Suppressor macrophage treated with lipopolysaccharide for 1 hour (primary cell): Measurements from ENCODE around the gene ZBTB32.
A peak's percentile ranks its signal among the peaks of the same experiment; 100 is the strongest.
"Not testable (repeated sequence)": the region's sequence is repeated elsewhere in the genome, so short reads cannot be mapped to it uniquely, and the experiment has no call there.

ENCODE experiments used
- DNase-seq, 3 donors: peaks; one replicate each; pipeline ENCODE4 v3.0.0-alpha.2; 2020 to 2022

The ZBTB32 gene

GRCh38 chr19:35704218-35704617 is at the start of gene ZBTB32:
ZBTB32 (plus strand) TSS chr19:35704558; CDS start chr19:35714627, 10,069 bp downstream.
- DNase-seq, result peak; percentile 42 to 60 (median 52)

DNA sequence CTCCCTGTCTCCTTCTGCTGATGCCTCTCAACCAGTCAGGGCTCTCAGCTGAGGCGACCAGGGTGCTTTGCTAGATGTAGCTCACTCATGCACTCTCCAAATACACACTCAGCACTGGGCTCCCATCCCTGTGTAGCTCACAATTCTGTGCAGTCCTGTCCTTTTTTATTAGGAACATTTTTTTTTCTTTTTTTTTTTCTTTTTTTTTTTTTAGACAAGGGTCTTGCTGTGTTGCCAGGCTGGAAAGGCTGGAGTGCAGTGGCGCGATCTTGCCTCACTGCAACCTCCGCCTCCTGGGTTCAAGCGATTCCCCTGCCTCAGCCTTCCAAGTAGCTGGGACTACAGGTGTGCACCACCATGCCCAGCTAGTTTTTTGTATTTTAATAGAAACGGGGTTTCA is 49.5 kb upstream of the ZBTB32 start:
- not testable (repeated sequence) for DNase-seq

- DNase-seq, result no peak
These were observed 48.8 kb upstream of the ZBTB32 start for GRCh38 chr19:35655600-35655999.

GRCh38 chr19:35656700-35657099 is 47.7 kb upstream of the ZBTB32 start:
- no peak for DNase-seq

DNA sequence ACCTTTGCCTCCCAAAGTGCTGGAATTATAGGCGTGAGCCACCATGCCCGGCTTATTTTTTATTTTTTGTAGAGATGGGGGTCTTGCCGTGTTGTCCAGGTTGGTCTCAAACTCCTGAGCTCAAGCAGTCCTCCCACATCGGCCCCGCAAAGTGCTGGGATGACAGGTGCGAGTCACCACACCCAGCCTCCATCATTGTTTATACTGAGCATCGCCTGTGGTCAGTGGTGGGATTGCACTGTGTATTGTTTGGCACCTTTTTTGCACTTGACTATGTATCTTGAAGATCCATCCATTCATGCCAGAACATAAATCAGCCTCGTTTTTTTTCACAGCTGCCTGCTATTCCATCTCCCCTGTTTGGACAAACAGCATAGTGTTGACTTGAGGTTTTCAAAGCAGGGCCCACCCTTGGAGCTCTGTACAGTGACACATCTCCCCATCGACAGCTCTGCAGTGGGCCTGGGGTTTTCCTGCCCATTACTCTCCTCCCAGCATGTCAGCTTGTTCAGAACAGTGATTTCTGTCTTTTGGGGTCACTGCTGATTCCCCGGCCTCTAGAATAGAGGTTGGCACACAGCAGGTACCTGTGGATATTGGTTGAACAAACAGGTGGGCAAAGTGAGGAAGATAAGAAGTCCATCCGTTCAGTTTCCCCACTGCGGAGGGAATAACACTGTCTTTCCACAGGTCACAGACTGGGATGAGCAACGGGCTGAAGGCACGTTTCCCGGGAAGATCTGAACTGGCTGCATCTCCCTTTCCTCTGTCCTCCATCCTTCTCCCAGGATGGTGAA is 46.3 kb upstream of the ZBTB32 start:
- DNase-seq, result no peak

GRCh38 chr19:35661995-35662340 is 42.4 kb upstream of the ZBTB32 start:
- no peak for DNase-seq

GRCh38 chr19:35663981-35664380 is 40.4 kb upstream of the ZBTB32 start:
- no peak for DNase-seq

DNA sequence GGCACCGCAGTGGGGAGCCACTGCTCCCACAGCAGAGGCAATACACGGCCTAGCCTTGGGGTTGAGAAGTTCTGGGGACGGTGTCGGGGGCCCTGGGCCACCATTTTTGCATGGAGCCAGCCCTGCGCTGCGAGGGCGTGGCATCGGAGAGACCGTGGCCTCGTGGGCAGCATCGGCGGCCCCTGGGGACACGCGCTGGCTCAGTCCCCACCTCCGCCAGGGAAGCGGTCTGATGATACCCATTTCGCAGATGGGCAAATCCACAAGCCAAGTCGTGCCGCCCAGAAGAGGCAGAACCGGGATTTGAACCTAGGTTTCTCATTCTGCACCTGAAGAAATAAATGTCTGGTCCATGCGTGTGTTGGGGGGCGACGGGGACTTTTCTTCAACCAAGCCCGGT is 39.2 kb upstream of the ZBTB32 start:
- no peak for DNase-seq

- no peak for DNase-seq
These were observed 38.8 kb upstream of the ZBTB32 start for GRCh38 chr19:35665604-35666003.

DNA sequence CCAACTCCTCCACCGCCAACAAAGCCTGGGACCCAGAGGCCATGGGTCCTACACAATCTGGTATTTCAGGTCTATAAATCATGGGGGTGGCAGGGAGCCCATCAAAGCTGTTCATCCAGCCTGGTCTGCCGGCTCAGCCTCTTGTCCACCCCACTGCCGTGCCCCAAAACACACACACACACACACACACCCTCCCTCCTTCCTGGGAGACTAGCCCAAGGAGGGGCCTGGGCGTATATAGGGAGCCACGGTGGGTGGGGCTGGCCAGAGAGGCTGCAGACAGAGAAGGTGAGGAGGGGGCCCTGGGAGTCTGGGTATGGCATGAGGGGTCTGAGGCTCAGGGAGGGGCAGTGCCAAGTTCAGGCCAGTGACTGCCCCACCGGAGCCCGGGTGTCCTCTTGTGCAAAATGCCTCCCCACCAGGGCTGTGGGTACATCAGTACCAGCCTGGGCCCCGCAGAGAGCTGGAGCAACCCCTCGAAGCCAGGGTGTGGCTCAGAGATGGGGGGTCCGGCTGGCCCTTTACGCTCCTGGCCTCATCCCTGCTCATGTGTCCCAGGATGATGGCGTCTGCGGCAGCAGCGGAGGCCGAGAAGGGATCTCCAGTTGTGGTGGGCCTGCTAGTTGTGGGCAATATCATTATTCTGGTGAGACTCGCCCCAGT is 38.0 kb upstream of the ZBTB32 start, which contains the start of gene UPK1A:
TSS of gene UPK1A (plus strand) at position 267 of the 663 bp plus-strand sequence. CDS start at position 563, 296 bp downstream.
- no peak for DNase-seq

GRCh38 chr19:35669566-35669965 is 34.8 kb upstream of the ZBTB32 start:
- no peak for DNase-seq

DNA sequence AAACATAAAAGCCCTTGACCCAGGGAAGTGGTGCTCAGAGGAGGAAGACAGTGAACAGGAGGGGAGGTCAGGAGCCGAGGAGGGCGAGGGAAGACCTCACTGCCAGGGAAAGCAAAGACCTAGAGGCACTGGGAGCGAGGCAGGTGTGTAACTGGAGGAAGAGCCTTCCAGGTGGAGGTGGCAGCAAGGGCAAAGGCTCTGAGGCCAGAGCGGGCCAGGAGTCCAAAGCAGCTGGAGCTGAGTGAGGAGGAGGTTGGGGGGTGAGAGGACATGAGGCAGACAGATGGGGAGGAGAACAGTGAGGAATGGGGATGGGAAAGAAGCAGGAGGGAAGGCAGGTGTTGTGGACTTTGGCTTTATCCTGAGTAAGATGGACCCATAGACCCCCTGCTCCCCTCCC is 34.4 kb upstream of the ZBTB32 start:
- DNase-seq, result no peak

- no peak for DNase-seq
These were observed 33.7 kb upstream of the ZBTB32 start for GRCh38 chr19:35670686-35671085.

DNA sequence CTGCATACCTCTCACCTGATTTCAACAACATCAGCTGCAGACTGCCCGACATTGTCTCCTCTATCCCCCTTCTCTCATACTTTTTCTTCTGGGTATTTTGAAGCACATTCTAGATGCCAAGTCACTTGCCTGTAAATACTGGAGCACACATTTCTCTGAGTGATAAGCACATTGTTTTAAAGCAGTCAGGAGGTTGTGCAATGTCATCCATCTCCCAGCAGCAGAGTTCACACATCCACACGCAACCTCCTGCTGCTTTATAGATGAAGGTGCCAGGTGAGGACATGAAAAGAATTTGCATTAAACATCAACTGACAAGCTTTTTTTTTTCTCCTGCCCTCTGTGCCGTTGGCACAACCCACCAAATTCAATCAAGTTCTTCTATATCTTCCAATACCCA is 32.5 kb upstream of the ZBTB32 start:
- DNase-seq, result no peak

DNA sequence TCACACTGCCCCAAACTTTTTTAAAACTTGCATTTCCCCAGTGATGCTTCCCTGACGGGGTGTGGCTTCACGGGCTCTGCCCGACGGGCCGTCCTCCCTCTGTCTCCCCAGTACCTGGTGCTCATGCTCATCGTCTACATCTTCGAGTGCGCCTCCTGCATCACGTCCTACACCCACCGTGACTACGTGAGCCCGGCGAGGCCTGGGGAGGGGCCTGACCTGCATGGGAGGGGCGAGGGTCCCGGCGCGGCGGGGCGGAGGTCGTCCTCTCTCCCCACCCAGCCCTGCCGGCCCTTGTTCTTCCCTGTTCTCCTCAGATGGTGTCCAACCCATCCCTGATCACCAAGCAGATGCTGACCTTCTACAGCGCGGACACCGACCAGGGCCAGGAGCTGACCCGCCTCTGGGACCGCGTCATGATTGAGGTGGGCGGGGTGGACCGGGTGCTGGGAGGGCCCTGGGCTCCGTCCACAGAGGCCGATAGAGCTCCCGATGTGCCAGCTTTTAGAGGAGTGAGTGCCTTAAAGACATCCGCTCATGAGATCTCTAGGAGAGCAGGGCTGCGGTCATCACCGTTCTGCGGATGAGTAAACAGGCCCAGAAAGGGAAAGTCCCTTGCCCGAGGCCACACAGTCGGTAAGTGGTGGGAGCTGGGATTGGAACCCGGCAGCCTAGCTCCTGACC is 31.1 kb upstream of the ZBTB32 start:
- peak; percentile 68 to 77 (median 74) for DNase-seq

GRCh38 chr19:35675589-35676140 is 28.7 kb upstream of the ZBTB32 start:
- no peak for DNase-seq

GRCh38 chr19:35689836-35690235 is 14.5 kb upstream of the ZBTB32 start:
- DNase-seq, result no peak

DNA sequence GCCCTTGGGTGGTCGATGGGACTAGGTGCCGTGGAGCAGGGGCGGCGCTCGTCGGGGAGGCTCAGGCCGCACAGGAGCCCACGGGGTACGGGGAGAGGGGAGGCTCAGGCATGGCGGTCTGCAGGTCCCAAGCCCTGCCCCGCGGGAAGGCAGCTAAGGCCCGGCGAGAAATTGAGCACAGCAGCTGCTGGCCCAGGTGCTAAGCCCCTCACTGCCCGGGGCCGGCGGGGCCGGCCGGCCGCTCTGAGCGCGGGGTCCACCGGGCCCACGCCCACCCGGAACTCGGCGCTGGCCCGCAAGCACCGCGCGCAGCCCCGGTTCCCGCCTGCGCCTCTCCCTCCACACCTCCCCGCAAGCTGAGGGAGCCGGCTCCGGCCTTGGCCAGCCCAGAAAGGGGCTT is 13.3 kb upstream of the ZBTB32 start:
- not testable (repeated sequence) for DNase-seq

- DNase-seq, result no peak
These were observed 12.3 kb upstream of the ZBTB32 start for GRCh38 chr19:35692010-35692409.

- DNase-seq, result no peak
These were observed 10.9 kb upstream of the ZBTB32 start for GRCh38 chr19:35693422-35693821.

DNA sequence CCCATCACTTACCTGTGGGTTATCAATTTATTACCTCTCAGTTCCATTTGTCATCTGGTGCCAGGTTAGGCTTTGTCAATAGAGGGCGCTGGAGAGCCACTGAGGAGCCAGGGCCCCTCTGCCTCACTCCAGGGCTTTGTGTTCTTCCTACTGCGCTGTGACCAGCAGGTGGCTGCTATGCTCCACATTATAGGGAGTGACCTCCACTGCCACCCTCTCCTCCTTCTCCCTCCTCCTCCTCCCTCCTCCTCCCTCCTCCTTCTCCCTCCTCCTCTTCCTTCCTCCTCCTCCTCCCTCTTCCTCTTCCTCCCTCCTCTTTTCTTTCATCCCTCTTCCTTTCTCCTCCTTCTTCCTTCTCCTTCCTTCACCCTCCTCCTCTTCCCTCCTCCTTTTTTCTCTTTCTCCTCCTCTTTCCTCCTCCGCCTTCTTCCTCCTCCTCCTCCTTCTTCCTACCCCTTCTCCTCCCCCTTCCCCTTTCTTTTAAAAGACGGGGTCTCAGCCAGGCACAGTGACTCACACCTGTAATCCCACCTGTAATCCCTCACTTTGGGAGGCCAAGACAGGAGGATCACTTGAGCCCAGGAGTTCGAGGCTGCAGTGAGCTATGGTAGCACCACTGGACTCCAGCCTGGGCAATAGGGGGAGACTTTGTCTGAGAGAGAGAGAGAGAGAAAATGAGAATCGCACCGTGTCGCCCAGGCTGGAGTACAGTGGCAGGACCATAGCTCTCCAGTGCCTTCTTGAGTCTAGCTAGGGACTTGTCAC is 10.3 kb upstream of the ZBTB32 start:
- DNase-seq, result peak; percentile 90 to 93 (median 92)

- no peak for DNase-seq
These were observed 8.4 kb upstream of the ZBTB32 start for GRCh38 chr19:35695895-35696422.
